ENCODE data around the gene KRT27. TPM values are rescaled to one million over a fixed set of nuclear protein-coding genes. Genes with fewer than 3 reads are reported as not detected.
A peak's percentile ranks its signal among the peaks of the same experiment; 100 is the strongest.

Gene KRT27
- total and polyA plus RNA-seq, 11 donors = not detected

DNA sequence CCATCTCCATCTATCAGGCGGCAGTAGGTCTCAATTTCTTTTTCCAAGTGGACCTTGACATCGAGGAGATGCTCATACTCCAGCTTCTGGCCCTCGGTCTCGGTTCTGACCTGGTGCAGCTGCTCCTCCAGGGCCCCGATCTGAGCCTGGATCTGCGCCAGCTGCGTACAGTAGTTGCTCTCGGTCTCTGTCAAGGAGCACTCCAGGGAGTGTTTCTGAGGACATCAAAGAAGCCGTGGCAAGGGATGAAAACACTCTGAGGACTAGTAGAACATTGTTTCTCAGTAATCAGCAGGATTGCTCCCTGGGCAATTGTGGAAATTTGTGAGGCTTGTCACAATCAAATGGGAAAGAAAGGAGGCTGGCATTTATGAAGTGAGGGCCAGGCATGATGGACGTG lies 11.5 kb upstream of the KRT27 start:
- Histone ChIP-seq H3K27me3 (peaks cover 0 to 29% (median 13%) of the 10 kb centered on the region in 9 donors), H3K27ac (no peak overlapping the region), H3K36me3 (no peaks in the 10 kb centered on the region), H3K4me3 (no peak overlapping the region), H3K4me1 (peaks cover 0 to 10% (median 0%) of the 10 kb centered on the region in 12 donors), H3K9me3 (no peaks in the 10 kb centered on the region)
- DNase-seq (no peak), ATAC-seq (no peak)
- intact Hi-C loops (cut with DNase I) = loop anchor here in 8 of 10 donors (5.0 to 10.0 kb wide), 4 partner anchors 149 to 413 kb away; partner anchors contain the start of gene SMARCE1 (in 1 of the 8)
- WGBS, 4 donors = 63 to 73% (median 69%) methylated on average over 10 of the region's 10 CpGs
- no peak for TF ChIP-seq POLR2A (IDR thresholded peaks at IDR 0.05)
- no peak for TF ChIP-seq CTCF (IDR thresholded peaks at IDR 0.05)

GRCh38 chr17:40791787-40792436 lies 9.6 kb upstream of the KRT27 start:
- Histone ChIP-seq H3K27ac (no peak overlapping the region), H3K4me3 (no peak overlapping the region), H3K9me3 (no peaks in the 10 kb centered on the region), H3K4me1 (peaks cover 0 to 10% (median 0%) of the 10 kb centered on the region in 12 donors), H3K36me3 (no peaks in the 10 kb centered on the region), H3K27me3 (peaks cover 0 to 14% (median 0%) of the 10 kb centered on the region in 9 donors)
- no peak for TF ChIP-seq POLR2A (IDR thresholded peaks at IDR 0.05)
- TF ChIP-seq CTCF (IDR thresholded peaks at IDR 0.05) = peak; percentile 26 to 67 (median 52)
- intact Hi-C loops (cut with DNase I) = loop anchor here in 9 of 10 donors (2.0 to 10.0 kb wide), 5 partner anchors 147 to 415 kb away; partner anchors contain the start of gene SMARCE1 (in 1 of the 9)
- WGBS, 4 donors = 35 to 41% (median 37%) methylated on average over 6 of the region's 6 CpGs
- ATAC-seq (no peak), DNase-seq (no peak)

- Histone ChIP-seq H3K27ac (no peak overlapping the region), H3K27me3 (peaks cover 0 to 11% (median 0%) of the 10 kb centered on the region in 9 donors), H3K36me3 (no peaks in the 10 kb centered on the region), H3K4me3 (no peak overlapping the region), H3K9me3 (no peaks in the 10 kb centered on the region), H3K4me1 (peaks cover 0 to 10% (median 0%) of the 10 kb centered on the region in 12 donors)
- 65 to 86% (median 76%) methylated on average over 1 of the region's 1 CpG for WGBS, 4 donors
- DNase-seq (no peak), ATAC-seq (no peak)
- TF ChIP-seq POLR2A (IDR thresholded peaks at IDR 0.05) (no peak), CTCF (IDR thresholded peaks at IDR 0.05) (no peak)
- intact Hi-C loops (cut with DNase I) = loop anchor here in 9 of 10 donors (2.0 to 10.0 kb wide), 5 partner anchors 146 to 416 kb away; partner anchors contain the start of gene SMARCE1 (in 1 of the 9)
Observed at GRCh38 chr17:40791111-40791510, 8.8 kb upstream of the KRT27 start.

GRCh38 chr17:40779181-40779909 lies 3.0 kb downstream of the KRT27 start:
- no peaks in the 10 kb centered on the region for H3K4me1 ChIP-seq
- peak in 1 of 5 donors; percentile 21 for DNase-seq
- TF ChIP-seq CTCF (IDR thresholded peaks at IDR 0.05) (no peak), POLR2A (IDR thresholded peaks at IDR 0.05) (no peak)
- intact Hi-C loops (cut with DNase I) = no loop called here
- H3K9me3 ChIP-seq = no peaks in the 10 kb centered on the region
- H3K27ac ChIP-seq = no peak overlapping the region
- no peak for ATAC-seq
- peaks cover 0 to 49% (median 17%) of the 10 kb centered on the region in 9 donors for H3K27me3 ChIP-seq
- 26 to 37% (median 31%) methylated on average over 37 of the region's 37 CpGs for WGBS, 4 donors
- no peaks in the 10 kb centered on the region for H3K36me3 ChIP-seq
- peak overlapping the region in 3 of 12 donors; percentile 10 to 43 (median 17) for H3K4me3 ChIP-seq
